ENCODE measurements around the gene CCNQ.

The CCNQ gene

GRCh38 chrX:153551135-153551534 is 47.8 kb downstream of the CCNQ start:
- no peak overlapping the region for H3K4me3 ChIP-seq
- H3K27ac ChIP-seq, result no peak overlapping the region

GRCh38 chrX:153549807-153550206 is 49.1 kb downstream of the CCNQ start:
- Histone ChIP-seq H3K4me3 (no peak overlapping the region), H3K27ac (no peak overlapping the region)

- Histone ChIP-seq H3K27ac (no peak overlapping the region), H3K4me3 (no peak overlapping the region)
Measured at GRCh38 chrX:153549231-153549630, 49.7 kb downstream of the CCNQ start.

GRCh38 chrX:153547195-153547594 is 51.7 kb downstream of the CCNQ start:
- no peak overlapping the region for H3K27ac ChIP-seq
- no peak overlapping the region for H3K4me3 ChIP-seq

GRCh38 chrX:153546386-153546785 is 52.6 kb downstream of the CCNQ start:
- H3K4me3 ChIP-seq, result no peak overlapping the region

GRCh38 chrX:153544727-153545126 is 54.2 kb downstream of the CCNQ start:
- Histone ChIP-seq H3K27ac (no peak overlapping the region), H3K4me3 (no peak overlapping the region)

More at GRCh38 chrX:153546386-153546785, 52.6 kb downstream of the CCNQ start:
- no peak overlapping the region for H3K27ac ChIP-seq

- no peak overlapping the region for H3K27ac ChIP-seq
Measured at GRCh38 chrX:153539979-153540358, 59.0 kb downstream of the CCNQ start.

GRCh38 chrX:153539171-153539978 is 59.6 kb downstream of the CCNQ start:
- H3K4me3 ChIP-seq, result no peak overlapping the region
- no peak overlapping the region for H3K27ac ChIP-seq

More at GRCh38 chrX:153539979-153540358, 59.0 kb downstream of the CCNQ start:
- H3K4me3 ChIP-seq, result no peak overlapping the region

GRCh38 chrX:153538424-153538823 is 60.5 kb downstream of the CCNQ start:
- H3K27ac ChIP-seq, result no peak overlapping the region
- H3K4me3 ChIP-seq, result no peak overlapping the region
